Measurements from ENCODE around the gene LYPD6B.

The LYPD6B gene

DNA sequence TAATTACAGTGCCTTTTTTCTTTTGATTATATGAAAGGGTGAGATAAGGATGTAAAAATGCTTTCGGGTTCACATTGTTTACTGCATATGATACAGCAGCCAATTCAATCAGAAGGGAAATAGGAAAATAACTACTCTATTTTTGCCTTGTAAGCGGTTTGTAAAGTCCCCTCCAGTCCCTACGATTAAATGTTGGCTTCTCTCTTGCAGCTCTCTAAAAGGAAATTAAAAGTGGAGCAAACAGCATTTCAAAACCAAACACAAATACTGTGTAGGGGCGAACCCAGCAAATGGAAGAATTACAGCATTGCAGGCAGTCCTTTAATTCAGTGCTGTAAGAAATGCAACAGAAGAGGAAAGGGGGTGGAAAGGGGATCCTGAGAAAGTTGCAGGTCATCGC, 18.9 kb downstream of the LYPD6B start:
- no peak overlapping the region for H3K9ac ChIP-seq (ENCODE audit: low read length)
- no peaks in the 10 kb centered on the region for H3K27me3 ChIP-seq (ENCODE audit: control insufficient read depth, insufficient read depth, low read length)
- H3K27ac ChIP-seq (ENCODE audit: low read depth, low read length), result no peak overlapping the region
- H3K4me1 ChIP-seq (ENCODE audit: control insufficient read depth, insufficient read depth, low read length), result no peaks in the 10 kb centered on the region
- H3K36me3 ChIP-seq (ENCODE audit: control insufficient read depth, insufficient read depth, low read length), result no peaks in the 10 kb centered on the region
- no peak overlapping the region for H3K4me3 ChIP-seq (ENCODE audit: low read length)

DNA sequence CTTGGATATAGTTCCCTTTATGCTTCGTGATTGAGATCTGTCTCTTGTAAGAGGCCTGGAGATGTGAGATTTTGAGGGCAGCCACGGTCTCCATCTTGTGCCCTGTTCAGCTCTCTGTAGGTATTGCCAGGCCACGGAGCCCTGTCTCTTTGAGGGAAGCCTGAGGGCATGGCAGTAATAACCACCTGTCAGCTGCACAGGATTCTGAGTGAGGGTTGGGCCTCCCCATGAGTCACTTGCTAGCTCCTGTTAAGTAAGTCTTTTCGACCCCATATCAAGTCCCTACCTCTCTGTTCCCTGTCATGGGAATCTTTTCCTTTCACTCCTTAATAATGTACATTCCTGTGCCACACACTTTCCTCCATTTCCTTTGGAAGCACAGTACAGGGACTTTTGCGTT, 20.4 kb downstream of the LYPD6B start:
- H3K27ac ChIP-seq (ENCODE audit: low read depth, low read length), result no peak overlapping the region

DNA sequence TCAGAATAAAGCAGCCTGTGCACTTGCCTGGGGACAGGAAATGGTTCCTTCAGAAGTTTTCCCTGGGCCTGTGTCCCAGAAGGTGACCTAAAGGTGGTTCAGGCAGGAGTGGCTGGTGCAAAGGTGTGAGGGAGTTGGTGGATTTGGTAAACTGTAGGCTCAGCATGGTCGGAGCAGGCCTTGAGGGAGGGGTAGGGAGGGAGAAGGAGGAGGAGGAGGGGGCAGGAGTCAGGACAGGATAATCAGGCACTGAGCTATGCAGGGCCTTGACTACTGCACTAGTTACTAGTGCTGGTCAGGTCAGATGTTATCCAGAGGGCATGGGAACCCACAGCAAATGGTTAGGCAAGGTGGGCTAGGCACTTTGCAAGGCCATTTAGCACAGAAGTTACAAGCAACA, 21.3 kb downstream of the LYPD6B start:
- H3K4me1 ChIP-seq (ENCODE audit: control insufficient read depth, insufficient read depth, low read length), result no peaks in the 10 kb centered on the region
- H3K27me3 ChIP-seq (ENCODE audit: control insufficient read depth, insufficient read depth, low read length), result no peaks in the 10 kb centered on the region
- H3K9ac ChIP-seq (ENCODE audit: low read length), result no peak overlapping the region
- no peak overlapping the region for H3K4me3 ChIP-seq (ENCODE audit: low read length)
- H3K36me3 ChIP-seq (ENCODE audit: control insufficient read depth, insufficient read depth, low read length), result no peaks in the 10 kb centered on the region
- H3K27ac ChIP-seq (ENCODE audit: low read depth, low read length), result no peak overlapping the region

More for the DNA sequence above, 20.4 kb downstream of the LYPD6B start:
- Histone ChIP-seq H3K27me3 (ENCODE audit: control insufficient read depth, insufficient read depth, low read length) (no peaks in the 10 kb centered on the region), H3K9ac (ENCODE audit: low read length) (no peak overlapping the region), H3K36me3 (ENCODE audit: control insufficient read depth, insufficient read depth, low read length) (no peaks in the 10 kb centered on the region), H3K4me1 (ENCODE audit: control insufficient read depth, insufficient read depth, low read length) (no peaks in the 10 kb centered on the region), H3K4me3 (ENCODE audit: low read length) (no peak overlapping the region)

DNA sequence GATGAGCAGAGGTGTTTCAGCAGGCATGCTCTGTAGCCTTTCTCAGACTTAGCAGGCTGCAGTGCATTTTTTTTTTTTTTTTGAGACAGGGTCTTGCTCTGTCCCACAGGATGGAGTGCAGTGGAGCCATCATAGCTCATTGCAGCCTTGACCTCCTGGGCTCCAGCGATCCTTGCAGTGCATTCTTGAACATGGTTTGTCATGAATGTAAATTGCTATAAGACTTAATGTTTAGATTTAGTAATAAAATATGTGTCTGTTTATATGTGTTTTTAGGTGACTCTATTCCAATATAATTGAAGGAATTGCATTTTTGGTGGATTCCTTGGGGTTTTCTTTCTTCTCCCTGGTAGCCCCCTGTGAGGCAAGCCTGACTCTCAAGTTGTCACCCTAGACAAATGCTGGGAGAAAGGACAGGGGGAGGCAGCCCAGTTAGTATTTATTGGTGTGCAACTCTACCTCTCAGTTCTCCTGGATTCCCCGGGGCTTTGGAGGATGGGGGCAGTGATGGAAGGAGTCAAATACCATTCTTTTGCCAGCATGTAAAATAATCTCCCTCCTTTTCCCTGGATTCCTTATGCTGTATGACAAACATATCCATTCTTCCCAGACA, 22.7 kb downstream of the LYPD6B start:
- no peak overlapping the region for H3K4me3 ChIP-seq (ENCODE audit: low read length)
- H3K9ac ChIP-seq (ENCODE audit: low read length), result no peak overlapping the region
- no peaks in the 10 kb centered on the region for H3K36me3 ChIP-seq (ENCODE audit: control insufficient read depth, insufficient read depth, low read length)
- no peaks in the 10 kb centered on the region for H3K4me1 ChIP-seq (ENCODE audit: control insufficient read depth, insufficient read depth, low read length)
- no peaks in the 10 kb centered on the region for H3K27me3 ChIP-seq (ENCODE audit: control insufficient read depth, insufficient read depth, low read length)
- H3K27ac ChIP-seq (ENCODE audit: low read depth, low read length), result no peak overlapping the region

DNA sequence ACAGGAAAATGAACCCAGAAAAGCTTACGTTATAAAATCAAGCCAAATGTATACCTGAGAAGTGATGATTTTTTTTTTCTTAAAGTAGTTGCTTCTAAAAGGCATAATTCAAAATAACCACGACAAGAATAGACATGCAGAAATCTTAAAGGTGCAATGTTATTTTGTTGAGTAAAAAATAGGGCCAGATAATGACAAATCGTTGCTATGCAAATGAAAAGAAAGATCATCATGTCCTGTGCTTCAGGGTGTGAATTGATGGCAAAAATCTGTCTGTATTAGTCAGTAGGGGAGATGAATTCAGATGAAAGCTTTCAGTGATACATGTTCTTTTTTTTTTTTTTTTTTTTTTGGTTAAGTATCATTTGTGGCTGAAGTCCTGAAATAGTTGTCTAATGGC, 24.0 kb downstream of the LYPD6B start:
- no peak overlapping the region for H3K9ac ChIP-seq (ENCODE audit: low read length)

DNA sequence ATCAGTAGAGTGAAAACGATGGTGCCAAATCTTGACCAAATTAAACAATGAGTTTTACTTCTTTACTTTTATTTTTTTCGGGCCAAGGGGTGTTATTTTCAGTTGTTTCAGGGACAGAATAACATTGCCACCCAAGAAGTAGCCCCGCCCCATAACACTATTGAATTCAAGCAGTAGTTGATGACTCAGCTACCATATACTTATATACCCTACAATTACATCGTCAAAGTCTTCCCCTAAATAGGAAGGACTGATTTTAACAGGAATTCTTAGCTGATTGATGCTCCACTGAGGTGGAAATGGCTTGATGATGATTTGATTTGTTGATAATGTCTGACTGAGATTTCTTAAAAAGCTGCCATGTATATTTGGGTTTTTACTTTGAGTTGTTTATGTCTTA, 24.7 kb downstream of the LYPD6B start:
- Histone ChIP-seq H3K4me1 (ENCODE audit: control insufficient read depth, insufficient read depth, low read length) (no peaks in the 10 kb centered on the region), H3K27ac (ENCODE audit: low read depth, low read length) (no peak overlapping the region), H3K4me3 (ENCODE audit: low read length) (no peak overlapping the region), H3K27me3 (ENCODE audit: control insufficient read depth, insufficient read depth, low read length) (no peaks in the 10 kb centered on the region), H3K36me3 (ENCODE audit: control insufficient read depth, insufficient read depth, low read length) (no peaks in the 10 kb centered on the region), H3K9ac (ENCODE audit: low read length) (no peak overlapping the region)

More for the DNA sequence above, 24.0 kb downstream of the LYPD6B start:
- no peaks in the 10 kb centered on the region for H3K27me3 ChIP-seq (ENCODE audit: control insufficient read depth, insufficient read depth, low read length)
- H3K4me3 ChIP-seq (ENCODE audit: low read length), result no peak overlapping the region
- H3K4me1 ChIP-seq (ENCODE audit: control insufficient read depth, insufficient read depth, low read length), result no peaks in the 10 kb centered on the region
- no peaks in the 10 kb centered on the region for H3K36me3 ChIP-seq (ENCODE audit: control insufficient read depth, insufficient read depth, low read length)
- H3K27ac ChIP-seq (ENCODE audit: low read depth, low read length), result no peak overlapping the region

DNA sequence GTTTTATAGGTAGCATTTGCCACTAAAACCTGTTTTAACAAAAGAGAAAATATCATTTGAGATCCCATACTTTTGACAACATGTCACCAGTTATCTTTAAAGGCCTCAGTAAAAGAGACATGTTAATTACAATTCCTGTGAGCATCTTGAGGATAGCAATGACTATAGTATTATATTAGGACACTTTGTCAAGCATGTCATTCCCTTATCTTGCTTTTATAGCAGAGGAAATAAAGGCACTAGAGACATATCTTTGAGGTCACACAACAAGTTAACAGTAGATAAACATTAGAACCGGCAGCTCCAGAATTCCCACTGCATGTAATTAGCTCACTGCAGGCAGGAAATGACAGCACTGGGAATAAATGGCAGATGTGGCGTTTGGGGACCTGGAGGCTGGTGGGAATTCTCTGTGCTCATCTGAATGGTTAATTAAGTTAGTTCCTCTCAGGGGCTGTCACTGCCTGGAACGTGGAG, 25.9 kb downstream of the LYPD6B start:
- H3K4me1 ChIP-seq (ENCODE audit: control insufficient read depth, insufficient read depth, low read length), result no peaks in the 10 kb centered on the region
- no peaks in the 10 kb centered on the region for H3K27me3 ChIP-seq (ENCODE audit: control insufficient read depth, insufficient read depth, low read length)
- no peaks in the 10 kb centered on the region for H3K36me3 ChIP-seq (ENCODE audit: control insufficient read depth, insufficient read depth, low read length)
- H3K9ac ChIP-seq (ENCODE audit: low read length), result no peak overlapping the region
- H3K4me3 ChIP-seq (ENCODE audit: low read length), result no peak overlapping the region
- H3K27ac ChIP-seq (ENCODE audit: low read depth, low read length), result no peak overlapping the region

DNA sequence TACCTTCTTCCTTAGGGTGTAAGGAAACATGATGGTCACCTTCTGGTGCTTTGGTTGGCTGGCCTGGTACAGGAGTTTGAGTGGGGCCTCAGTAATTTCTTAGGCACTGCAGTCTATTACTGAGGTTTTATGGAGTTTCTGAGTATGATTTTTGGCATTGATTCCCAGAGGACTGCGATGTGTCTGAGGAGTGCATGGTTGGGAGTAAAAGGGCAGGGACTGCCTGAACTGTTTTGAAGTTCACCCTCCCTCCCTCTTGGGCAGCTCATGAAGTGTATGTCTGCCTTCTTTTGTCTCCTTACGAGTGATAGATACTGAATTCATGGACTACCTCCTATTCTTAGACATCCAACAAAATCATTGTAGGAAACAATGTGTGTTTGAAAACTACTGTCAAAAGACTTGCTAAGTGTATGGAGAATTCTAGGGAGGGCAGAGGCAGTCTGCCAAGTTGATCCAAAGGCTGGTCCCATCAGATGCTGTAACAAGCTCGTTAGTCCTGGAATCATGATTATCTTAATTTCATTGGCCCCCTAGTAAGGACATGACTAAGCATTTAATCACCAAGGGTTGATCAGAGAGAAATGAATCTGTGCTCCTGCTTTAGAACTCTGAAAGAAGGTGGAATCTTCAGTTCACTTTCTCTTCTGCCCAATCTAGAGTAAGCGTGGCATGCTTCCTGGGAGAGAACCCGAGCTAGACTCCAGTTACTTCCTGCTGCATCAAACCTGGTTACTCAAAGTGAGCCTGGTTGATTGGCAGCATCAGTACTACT, 26.5 kb downstream of the LYPD6B start:
- Histone ChIP-seq H3K27me3 (ENCODE audit: control insufficient read depth, insufficient read depth, low read length) (no peaks in the 10 kb centered on the region), H3K4me3 (ENCODE audit: low read length) (no peak overlapping the region), H3K36me3 (ENCODE audit: control insufficient read depth, insufficient read depth, low read length) (no peaks in the 10 kb centered on the region), H3K27ac (ENCODE audit: low read depth, low read length) (no peak overlapping the region), H3K9ac (ENCODE audit: low read length) (no peak overlapping the region), H3K4me1 (ENCODE audit: control insufficient read depth, insufficient read depth, low read length) (no peaks in the 10 kb centered on the region)

DNA sequence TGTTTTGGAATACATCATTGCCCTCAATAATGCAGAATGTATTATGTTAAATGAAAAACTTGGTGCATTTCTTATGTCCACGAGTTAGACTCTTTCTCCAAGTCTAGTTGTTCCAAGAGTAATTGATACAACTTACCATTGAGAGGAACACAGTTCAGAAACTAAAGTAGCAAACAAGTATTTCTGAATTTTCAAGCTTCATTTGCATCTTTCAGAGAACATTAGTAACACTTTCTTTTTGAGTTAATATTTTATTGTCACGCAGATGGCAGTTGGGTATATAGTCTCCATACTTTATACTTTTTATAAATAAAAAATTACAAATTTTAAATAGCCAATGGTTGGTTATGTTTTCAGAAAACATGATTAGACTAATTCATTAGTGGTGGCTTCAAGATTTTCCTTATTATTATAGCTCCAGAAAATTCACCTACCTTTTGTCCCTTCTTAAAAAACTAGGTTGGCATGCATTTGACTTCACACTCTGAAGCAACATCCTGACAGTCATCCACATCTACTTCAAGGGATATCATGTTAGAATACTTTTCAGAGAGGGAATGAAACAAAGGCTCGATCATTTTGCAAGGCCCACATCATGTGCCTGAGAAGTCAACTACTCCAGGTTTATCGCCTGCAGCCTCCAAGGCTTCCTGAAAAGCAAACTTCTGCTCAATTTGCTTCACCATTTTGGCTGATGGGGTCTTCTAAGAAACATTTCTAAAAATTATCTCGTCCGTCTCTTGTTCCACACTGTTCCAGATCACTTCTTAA, 29.9 kb downstream of the LYPD6B start:
- Histone ChIP-seq H3K4me1 (ENCODE audit: control insufficient read depth, insufficient read depth, low read length) (no peaks in the 10 kb centered on the region), H3K27me3 (ENCODE audit: control insufficient read depth, insufficient read depth, low read length) (no peaks in the 10 kb centered on the region), H3K9ac (ENCODE audit: low read length) (no peak overlapping the region), H3K36me3 (ENCODE audit: control insufficient read depth, insufficient read depth, low read length) (no peaks in the 10 kb centered on the region), H3K4me3 (ENCODE audit: low read length) (no peak overlapping the region), H3K27ac (ENCODE audit: low read depth, low read length) (no peak overlapping the region)

DNA sequence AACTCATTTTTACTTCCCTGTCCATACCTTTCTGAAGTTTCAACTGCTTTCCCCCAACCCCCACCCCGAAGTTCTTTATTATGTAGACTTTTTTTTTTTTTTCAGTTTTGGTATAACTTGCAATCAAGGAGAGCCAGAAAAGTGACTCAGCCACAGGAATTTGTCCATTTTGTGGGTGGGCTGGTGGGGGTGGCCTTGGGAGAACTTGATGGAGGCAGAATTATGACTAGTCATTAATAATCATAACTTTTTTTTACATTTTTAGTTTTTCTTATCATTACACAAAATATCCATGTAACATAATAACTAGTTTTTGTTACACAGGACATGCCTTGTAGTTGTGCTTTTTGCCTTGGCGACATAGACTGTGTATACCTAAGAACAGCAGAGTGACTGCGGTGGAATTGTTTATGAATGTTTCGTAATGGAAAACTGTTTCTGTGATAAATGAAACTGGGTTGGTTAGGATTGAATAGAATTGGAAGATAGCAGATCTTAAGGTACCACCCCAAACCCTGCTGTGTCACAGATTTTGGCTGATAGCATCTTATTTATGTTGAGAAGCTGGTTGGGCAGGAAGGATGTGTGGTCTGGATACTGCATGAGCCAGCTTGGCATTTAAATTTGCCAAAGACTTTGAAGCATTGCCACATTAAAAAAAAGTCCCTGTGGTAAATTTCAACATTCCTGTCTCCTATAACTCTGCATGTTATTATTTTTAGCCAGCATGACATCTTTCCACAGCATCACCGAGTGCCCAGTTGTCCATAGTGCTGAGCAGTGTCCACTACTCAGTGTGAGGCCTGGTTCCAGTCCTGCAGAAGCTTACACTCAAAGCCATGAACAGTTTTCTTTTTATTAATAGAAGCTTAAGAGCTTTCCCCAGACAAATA, 30.7 kb downstream of the LYPD6B start:
- Histone ChIP-seq H3K9ac (ENCODE audit: low read length) (no peak overlapping the region), H3K27ac (ENCODE audit: low read depth, low read length) (no peak overlapping the region), H3K36me3 (ENCODE audit: control insufficient read depth, insufficient read depth, low read length) (no peaks in the 10 kb centered on the region), H3K27me3 (ENCODE audit: control insufficient read depth, insufficient read depth, low read length) (no peaks in the 10 kb centered on the region), H3K4me1 (ENCODE audit: control insufficient read depth, insufficient read depth, low read length) (no peaks in the 10 kb centered on the region), H3K4me3 (ENCODE audit: low read length) (no peak overlapping the region)

DNA sequence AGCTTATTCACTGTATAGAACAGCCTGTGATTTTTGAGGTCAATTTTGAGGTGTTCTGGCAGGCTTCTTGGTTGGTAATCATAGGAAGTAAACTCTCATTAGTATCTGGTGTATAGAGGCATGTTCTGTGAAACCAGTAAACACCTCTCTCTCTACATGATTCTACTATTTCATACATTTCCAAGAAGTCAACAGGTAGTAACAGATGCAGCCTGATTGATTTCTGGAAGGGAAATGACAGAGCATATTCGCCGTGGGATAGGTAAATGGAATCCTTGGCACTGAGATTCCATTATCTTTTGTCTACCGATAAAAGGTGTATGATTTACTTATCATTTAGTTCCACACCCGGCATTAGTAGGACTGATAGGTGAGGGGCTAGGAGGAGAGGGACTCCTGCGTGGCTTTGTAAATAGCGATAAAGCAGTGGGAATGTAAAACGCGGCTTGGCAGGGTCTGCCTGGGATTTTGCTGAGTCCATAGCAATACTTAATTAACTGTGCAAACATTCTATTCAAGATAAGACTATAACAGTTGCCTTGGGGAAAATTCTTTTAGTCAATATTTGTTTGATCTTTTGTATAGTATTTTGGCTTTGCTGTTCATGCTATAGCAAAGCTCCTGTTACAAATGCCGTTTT, 32.3 kb downstream of the LYPD6B start:
- H3K36me3 ChIP-seq (ENCODE audit: control insufficient read depth, insufficient read depth, low read length), result no peaks in the 10 kb centered on the region
- H3K27ac ChIP-seq (ENCODE audit: low read depth, low read length), result no peak overlapping the region
- no peaks in the 10 kb centered on the region for H3K27me3 ChIP-seq (ENCODE audit: control insufficient read depth, insufficient read depth, low read length)
- H3K4me1 ChIP-seq (ENCODE audit: control insufficient read depth, insufficient read depth, low read length), result no peaks in the 10 kb centered on the region
- no peak overlapping the region for H3K4me3 ChIP-seq (ENCODE audit: low read length)
- no peak overlapping the region for H3K9ac ChIP-seq (ENCODE audit: low read length)
